C4-2B (cell line): ENCODE measurements around the gene TTLL5.

Experiments used
- CTCF ChIP-seq: fragments of 450-650 bp; conservative IDR thresholded peaks from 2 replicates; pipeline ENCODE4 v1.5.1; 2017; ENCODE audit warnings: mild to moderate bottlenecking
- ZFX ChIP-seq: fragments of 450-650 bp; IDR thresholded peaks from 2 replicates; pipeline ENCODE4 v1.6.1; 2017

- no peak for TF ChIP-seq CTCF
- no peak for TF ChIP-seq ZFX
Observed at GRCh38 chr14:75661499-75661814, 411 bp downstream of the TTLL5 start.
